ENCODE data around the gene CXXC4.

The CXXC4 gene

DNA sequence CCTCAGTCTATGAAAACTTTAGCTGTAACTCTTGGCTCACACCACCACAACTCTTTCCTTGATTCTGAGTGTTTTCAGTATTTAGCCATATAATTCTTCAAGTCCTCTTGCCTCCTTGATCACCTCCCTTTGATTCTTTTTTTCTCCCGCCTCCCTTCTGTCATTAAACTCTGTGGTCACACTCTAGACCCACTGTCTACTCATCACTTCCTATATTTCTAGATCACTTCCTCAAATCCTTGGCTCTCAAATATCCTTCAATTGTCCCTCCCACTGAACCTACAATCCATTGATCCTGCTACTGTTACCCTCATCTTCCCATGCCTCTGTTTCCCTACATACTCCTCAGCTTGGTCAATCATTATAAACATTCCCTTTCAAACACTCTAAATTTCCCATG, 12.4 kb upstream of the CXXC4 start:
- Histone ChIP-seq H3K4me3 (ENCODE audit: low read depth, low read length) (no peak overlapping the region), H2AFZ (no peak overlapping the region), H3K36me3 (ENCODE audit: control insufficient read depth, insufficient read depth, low read length) (no peaks in the 10 kb centered on the region), H3K4me2 (ENCODE audit: low read length) (no peak overlapping the region), H3K9ac (no peak overlapping the region), H3K27me3 (ENCODE audit: control insufficient read depth, insufficient read depth, low read length) (no peaks in the 10 kb centered on the region), H3K27ac (no peak overlapping the region), H3K9me3 (ENCODE audit: control insufficient read depth, low read length) (no peaks in the 10 kb centered on the region), H3K4me1 (no peaks in the 10 kb centered on the region), H3K79me2 (no peaks in the 10 kb centered on the region)
- TF ChIP-seq, protein P1, sequence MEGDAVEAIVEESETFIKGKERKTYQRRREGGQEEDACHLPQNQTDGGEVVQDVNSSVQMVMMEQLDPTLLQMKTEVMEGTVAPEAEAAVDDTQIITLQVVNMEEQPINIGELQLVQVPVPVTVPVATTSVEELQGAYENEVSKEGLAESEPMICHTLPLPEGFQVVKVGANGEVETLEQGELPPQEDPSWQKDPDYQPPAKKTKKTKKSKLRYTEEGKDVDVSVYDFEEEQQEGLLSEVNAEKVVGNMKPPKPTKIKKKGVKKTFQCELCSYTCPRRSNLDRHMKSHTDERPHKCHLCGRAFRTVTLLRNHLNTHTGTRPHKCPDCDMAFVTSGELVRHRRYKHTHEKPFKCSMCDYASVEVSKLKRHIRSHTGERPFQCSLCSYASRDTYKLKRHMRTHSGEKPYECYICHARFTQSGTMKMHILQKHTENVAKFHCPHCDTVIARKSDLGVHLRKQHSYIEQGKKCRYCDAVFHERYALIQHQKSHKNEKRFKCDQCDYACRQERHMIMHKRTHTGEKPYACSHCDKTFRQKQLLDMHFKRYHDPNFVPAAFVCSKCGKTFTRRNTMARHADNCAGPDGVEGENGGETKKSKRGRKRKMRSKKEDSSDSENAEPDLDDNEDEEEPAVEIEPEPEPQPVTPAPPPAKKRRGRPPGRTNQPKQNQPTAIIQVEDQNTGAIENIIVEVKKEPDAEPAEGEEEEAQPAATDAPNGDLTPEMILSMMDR (IDR thresholded peaks at IDR 0.05) = no peak

DNA sequence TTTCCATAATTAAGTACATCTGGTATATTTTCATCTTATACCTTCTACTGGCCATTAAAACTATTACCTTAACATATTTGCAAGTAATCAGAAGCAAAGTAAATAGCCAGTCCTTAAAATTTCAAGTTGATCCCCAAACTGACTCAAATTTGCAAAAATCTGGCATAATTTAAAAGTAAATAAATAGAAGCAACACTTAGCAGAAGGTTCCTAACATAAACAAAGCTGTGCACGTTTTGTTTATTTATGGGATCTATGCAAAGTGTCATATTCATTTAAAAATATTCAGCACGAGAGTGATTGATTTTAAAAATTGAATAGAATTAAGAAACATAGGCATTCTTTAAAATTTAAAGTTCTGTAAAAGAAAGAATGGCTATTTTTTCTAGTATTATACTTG, 9.8 kb upstream of the CXXC4 start:
- no peaks in the 10 kb centered on the region for H3K27me3 ChIP-seq (ENCODE audit: control insufficient read depth, insufficient read depth, low read length)
- H2AFZ ChIP-seq = no peak overlapping the region
- TF ChIP-seq, protein P1 (IDR thresholded peaks at IDR 0.05) = no peak
- no peaks in the 10 kb centered on the region for H3K9me3 ChIP-seq (ENCODE audit: control insufficient read depth, low read length)
- no peaks in the 10 kb centered on the region for H3K36me3 ChIP-seq (ENCODE audit: control insufficient read depth, insufficient read depth, low read length)
- no peak overlapping the region for H3K4me3 ChIP-seq (ENCODE audit: low read depth, low read length)
- H3K4me2 ChIP-seq (ENCODE audit: low read length) = no peak overlapping the region
- H3K9ac ChIP-seq = no peak overlapping the region
- H3K79me2 ChIP-seq = no peaks in the 10 kb centered on the region
- H3K27ac ChIP-seq = no peak overlapping the region
- H3K4me1 ChIP-seq = no peaks in the 10 kb centered on the region

DNA sequence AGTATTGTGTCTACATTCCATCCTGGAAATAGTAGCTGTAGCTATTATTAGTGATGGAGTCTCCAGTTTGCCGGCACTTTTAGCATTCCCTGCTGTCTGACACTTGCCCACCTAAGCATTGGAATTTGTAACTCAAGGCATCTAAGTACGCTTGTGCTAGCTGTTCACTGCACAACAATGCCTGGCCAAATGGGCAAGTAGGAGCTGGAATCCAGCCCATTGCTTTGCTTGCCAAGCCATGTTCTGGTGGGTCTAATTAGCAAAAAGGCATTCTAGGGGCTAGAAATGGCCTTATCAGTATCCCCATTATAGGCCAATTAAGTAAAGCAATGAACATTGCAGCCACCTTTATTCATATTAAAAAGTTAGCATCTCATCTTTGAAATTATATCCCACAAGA, 7.8 kb upstream of the CXXC4 start:
- H3K9ac ChIP-seq = no peak overlapping the region
- H3K4me1 ChIP-seq = no peaks in the 10 kb centered on the region
- H3K79me2 ChIP-seq = no peaks in the 10 kb centered on the region
- H2AFZ ChIP-seq = no peak overlapping the region
- H3K36me3 ChIP-seq (ENCODE audit: control insufficient read depth, insufficient read depth, low read length) = no peaks in the 10 kb centered on the region
- no peak overlapping the region for H3K27ac ChIP-seq
- H3K27me3 ChIP-seq (ENCODE audit: control insufficient read depth, insufficient read depth, low read length) = no peaks in the 10 kb centered on the region
- TF ChIP-seq, protein P1 (IDR thresholded peaks at IDR 0.05) = no peak
- H3K9me3 ChIP-seq (ENCODE audit: control insufficient read depth, low read length) = no peaks in the 10 kb centered on the region
- H3K4me3 ChIP-seq (ENCODE audit: low read depth, low read length) = no peak overlapping the region
- H3K4me2 ChIP-seq (ENCODE audit: low read length) = no peak overlapping the region

GRCh38 chr4:104501290-104501689, 6.6 kb upstream of the CXXC4 start:
- TF ChIP-seq, protein P1 (IDR thresholded peaks at IDR 0.05) = no peak
- Histone ChIP-seq H3K27ac (no peak overlapping the region), H3K27me3 (ENCODE audit: control insufficient read depth, insufficient read depth, low read length) (no peaks in the 10 kb centered on the region), H3K79me2 (no peaks in the 10 kb centered on the region), H2AFZ (no peak overlapping the region), H3K9ac (no peak overlapping the region), H3K4me3 (ENCODE audit: low read depth, low read length) (no peak overlapping the region), H3K4me1 (no peaks in the 10 kb centered on the region), H3K9me3 (ENCODE audit: control insufficient read depth, low read length) (no peaks in the 10 kb centered on the region), H3K4me2 (ENCODE audit: low read length) (no peak overlapping the region), H3K36me3 (ENCODE audit: control insufficient read depth, insufficient read depth, low read length) (no peaks in the 10 kb centered on the region)

DNA sequence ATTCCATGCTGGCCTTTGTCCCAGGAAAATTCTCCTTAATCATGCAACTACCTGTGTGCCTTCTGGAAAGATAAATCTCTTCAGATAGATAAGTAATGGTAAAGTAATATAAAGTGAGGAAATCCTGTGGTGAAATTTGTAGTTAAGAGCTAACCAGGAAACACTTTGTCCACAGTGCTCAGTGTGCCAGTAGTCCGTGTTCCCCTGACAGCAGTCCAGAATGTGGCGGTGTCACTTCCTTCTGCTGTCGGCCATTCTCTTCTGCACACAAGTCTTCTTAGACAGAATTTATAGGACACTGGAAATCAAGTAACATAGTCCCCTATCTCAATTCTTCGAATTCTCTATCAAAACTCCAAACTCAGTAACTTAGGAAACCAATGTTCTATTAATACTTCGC, 5.7 kb upstream of the CXXC4 start:
- Histone ChIP-seq H3K79me2 (no peaks in the 10 kb centered on the region), H3K27me3 (ENCODE audit: control insufficient read depth, insufficient read depth, low read length) (no peaks in the 10 kb centered on the region), H2AFZ (no peak overlapping the region), H3K4me3 (ENCODE audit: low read depth, low read length) (no peak overlapping the region), H3K4me2 (ENCODE audit: low read length) (no peak overlapping the region), H3K9ac (no peak overlapping the region), H3K4me1 (no peaks in the 10 kb centered on the region), H3K36me3 (ENCODE audit: control insufficient read depth, insufficient read depth, low read length) (no peaks in the 10 kb centered on the region), H3K9me3 (ENCODE audit: control insufficient read depth, low read length) (no peaks in the 10 kb centered on the region), H3K27ac (no peak overlapping the region)
- TF ChIP-seq, protein P1 (IDR thresholded peaks at IDR 0.05) = no peak

Data from parathyroid adenoma (tissue), 2 donors.